Activated naive CD8-positive, alpha-beta T cell treated with anti-CD3 and anti-CD28 coated beads, Interleukin-2, amount 50 U/mL, for 16 hours (primary cell): ENCODE measurements around the gene CD1B.
"Not testable (repeated sequence)": the region's sequence is repeated elsewhere in the genome, so short reads cannot be mapped to it uniquely, and the experiment has no call there.

Experiments
- DNase-seq: peaks from one replicate; pipeline ENCODE4 v3.0.0-alpha.2; 2020; ENCODE audit warnings: low read depth, low spot score

Gene CD1B

GRCh38 chr1:158331481-158332150 lies at the start of gene CD1B:
Gene CD1B (minus strand): TSS chr1:158331531. CDS start chr1:158331423, 108 bp downstream.
- DNase-seq: no peak

- no peak for DNase-seq
Measured at GRCh38 chr1:158374860-158375259, 43.5 kb upstream of the CD1B start.

GRCh38 chr1:158374101-158374500 lies 42.8 kb upstream of the CD1B start:
- DNase-seq: not testable (repeated sequence)

- DNase-seq: no peak
Measured at GRCh38 chr1:158371188-158371953, 40.0 kb upstream of the CD1B start.

- no peak for DNase-seq
Measured at GRCh38 chr1:158366783-158367182, 35.5 kb upstream of the CD1B start.

- no peak for DNase-seq
Measured at GRCh38 chr1:158362941-158363340, 31.6 kb upstream of the CD1B start.

GRCh38 chr1:158362482-158362881 lies 31.2 kb upstream of the CD1B start:
- DNase-seq: no peak

- DNase-seq: no peak
Measured at GRCh38 chr1:158357441-158357840, 26.1 kb upstream of the CD1B start.

GRCh38 chr1:158356616-158357015 lies 25.3 kb upstream of the CD1B start:
- no peak for DNase-seq

GRCh38 chr1:158355773-158356285 lies 24.5 kb upstream of the CD1B start:
- DNase-seq: no peak

GRCh38 chr1:158354255-158354654 lies 22.9 kb upstream of the CD1B start:
- DNase-seq: no peak

- DNase-seq: no peak
Measured at GRCh38 chr1:158353303-158354075, 22.2 kb upstream of the CD1B start, which contains the start of gene CD1E. Gene CD1E (plus strand): TSS chr1:158353894. CDS start chr1:158353989, 95 bp downstream.

- not testable (repeated sequence) for DNase-seq
Measured at GRCh38 chr1:158348946-158349345, 17.6 kb upstream of the CD1B start.

- DNase-seq: not testable (repeated sequence)
Measured at GRCh38 chr1:158336413-158336812, 5.1 kb upstream of the CD1B start.

- no peak for DNase-seq
Measured at GRCh38 chr1:158335213-158335532, 3.8 kb upstream of the CD1B start.

GRCh38 chr1:158334526-158335212 lies 3.3 kb upstream of the CD1B start:
- DNase-seq: no peak

- DNase-seq: no peak
Measured at GRCh38 chr1:158333405-158334155, 2.2 kb upstream of the CD1B start.

GRCh38 chr1:158331106-158331425 lies 265 bp downstream of the CD1B start:
- no peak for DNase-seq

- no peak for DNase-seq
Measured at GRCh38 chr1:158330391-158331105, 783 bp downstream of the CD1B start.

- no peak for DNase-seq
Measured at GRCh38 chr1:158329733-158330132, 1.6 kb downstream of the CD1B start.
